ENCODE data around the gene PRKAR1B.

Gene PRKAR1B

DNA sequence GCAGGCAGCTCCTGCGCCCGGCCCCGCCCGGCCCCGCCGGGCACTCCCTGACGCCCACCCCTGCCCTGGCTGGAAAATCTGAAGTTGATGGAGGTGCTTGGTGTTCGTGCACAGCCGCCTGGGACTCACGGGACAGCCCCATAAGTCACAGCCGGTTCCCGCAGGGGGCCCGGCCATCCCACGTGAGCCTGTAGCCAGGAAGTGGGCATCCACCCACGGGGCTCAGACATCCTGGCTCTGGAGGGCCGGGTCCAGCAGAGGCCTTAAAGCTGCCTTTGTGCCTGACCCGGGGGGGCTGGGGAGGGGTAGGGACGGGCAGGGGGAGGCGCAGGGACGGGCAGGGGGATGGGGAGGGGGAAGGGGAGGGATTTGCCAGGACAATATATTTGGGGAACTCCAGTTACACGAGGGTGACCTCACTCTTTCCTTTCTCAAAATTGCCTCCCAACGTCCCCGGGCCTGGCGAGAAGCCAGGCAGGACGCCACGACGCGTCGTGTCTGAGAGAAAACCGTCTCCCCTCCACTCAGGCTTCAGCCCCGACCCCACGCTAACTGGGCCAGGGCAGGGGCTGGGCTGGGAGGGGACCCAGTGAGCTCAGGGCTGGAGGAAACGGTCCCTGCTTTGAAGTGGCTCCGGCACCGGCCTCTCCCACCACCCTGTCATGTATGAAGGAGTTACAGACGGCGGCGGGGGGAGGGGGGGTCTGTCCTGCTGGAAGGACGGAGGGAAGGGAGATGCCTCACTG, 125.3 kb downstream of the PRKAR1B start:
- Histone ChIP-seq H2BK5ac (ENCODE audit: low read depth, low read length, poor library complexity, severe bottlenecking) (no peak overlapping the region), H4K91ac (ENCODE audit: low read length) (peak overlapping the region; percentile 54), H3K4ac (ENCODE audit: low read depth in 1 of 2, low read length in 2 of 2) (peak overlapping the region; percentile 42 to 48), H3K23ac (ENCODE audit: low read length in 2 of 2) (no peak overlapping the region), H3K18ac (ENCODE audit: low read depth in 1 of 2, low read length in 2 of 2) (peak overlapping the region; percentile 7 to 38), H2AK5ac (ENCODE audit: low read length, severe bottlenecking) (no peak overlapping the region), H3K9me3 (ENCODE audit: control insufficient read depth, low read length) (no peaks in the 10 kb centered on the region), H2AFZ (ENCODE audit: low read depth, low read length) (no peak overlapping the region), H4K8ac (ENCODE audit: low read length) (peak overlapping the region; percentile 73), H3K4me1 (ENCODE audit: control insufficient read depth, insufficient read depth, low read depth, low read length) (peaks cover 34% of the 10 kb centered on the region), H2BK15ac (ENCODE audit: low read depth, poor library complexity, severe bottlenecking) (peak overlapping the region; percentile 96), H3K14ac (ENCODE audit: low read length in 2 of 2) (no peak overlapping the region), H2BK12ac (ENCODE audit: low read length in 2 of 2) (peak overlapping the region in 1 of 2 experiments; percentile 26), H3K9ac (ENCODE audit: low read length) (peak overlapping the region; percentile 43), H3K36me3 (ENCODE audit: control insufficient read depth in 1 of 2, insufficient read depth in 2 of 2, low read depth in 1 of 2, low read length in 2 of 2) (peaks cover 0 to 5% of the 10 kb centered on the region in 2 experiments), H3K27me3 (ENCODE audit: control insufficient read depth in 1 of 2, insufficient read depth in 1 of 2, low read length in 2 of 2) (no peaks in the 10 kb centered on the region), H3K4me2 (ENCODE audit: low read length, poor library complexity, severe bottlenecking) (no peak overlapping the region), H3K27ac (ENCODE audit: low read length, poor library complexity, severe bottlenecking) (no peak overlapping the region), H3K79me1 (replicated peaks; ENCODE audit: low read length, poor library complexity, severe bottlenecking) (no peaks in the 10 kb centered on the region), H3K4me3 (ENCODE audit: insufficient read depth in 1 of 2, low read depth in 1 of 2, low read length in 2 of 2) (no peak overlapping the region), H2BK120ac (ENCODE audit: low read depth, low read length) (no peak overlapping the region)
- DNase-seq: no peak
- WGBS: 75% methylated on average over 36 of the region's 39 CpGs

DNA sequence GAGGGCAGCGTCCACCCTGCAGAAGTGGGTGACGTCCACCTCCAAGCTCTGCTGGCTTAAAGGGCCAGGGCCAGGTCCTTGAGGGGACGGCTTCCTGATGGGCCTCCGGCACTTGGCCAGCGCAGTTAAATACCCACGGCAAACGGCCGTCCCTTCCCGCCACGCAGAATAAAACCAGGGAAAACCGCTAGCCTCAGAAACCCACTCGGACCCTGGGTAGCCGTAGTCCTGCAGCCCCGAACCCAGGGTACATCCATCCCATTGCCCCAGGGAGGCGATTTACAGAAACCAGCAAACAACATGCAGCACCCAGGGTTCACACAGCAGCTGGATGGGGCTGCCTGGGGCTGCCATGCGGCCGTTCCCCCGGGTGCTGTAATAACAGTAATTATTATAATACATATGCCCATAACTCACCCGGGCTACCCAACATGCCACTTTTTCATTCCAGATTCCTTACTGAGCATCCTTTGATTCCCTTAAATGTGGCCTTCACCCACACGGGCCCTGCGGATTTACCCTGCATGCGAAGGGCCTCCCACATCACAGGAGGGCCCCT, 126.0 kb downstream of the PRKAR1B start:
- Histone ChIP-seq H3K4me1 (ENCODE audit: control insufficient read depth, insufficient read depth, low read depth, low read length) (peaks cover 34% of the 10 kb centered on the region), H3K36me3 (ENCODE audit: control insufficient read depth in 1 of 2, insufficient read depth in 2 of 2, low read depth in 1 of 2, low read length in 2 of 2) (peaks cover 0 to 11% of the 10 kb centered on the region in 2 experiments), H3K4me2 (ENCODE audit: low read length, poor library complexity, severe bottlenecking) (no peak overlapping the region), H2BK12ac (ENCODE audit: low read length in 2 of 2) (no peak overlapping the region), H3K27ac (ENCODE audit: low read length, poor library complexity, severe bottlenecking) (no peak overlapping the region), H3K9me3 (ENCODE audit: control insufficient read depth, low read length) (no peaks in the 10 kb centered on the region), H2AFZ (ENCODE audit: low read depth, low read length) (no peak overlapping the region), H2BK15ac (ENCODE audit: low read depth, poor library complexity, severe bottlenecking) (no peak overlapping the region), H3K9ac (ENCODE audit: low read length) (no peak overlapping the region), H2BK5ac (ENCODE audit: low read depth, low read length, poor library complexity, severe bottlenecking) (no peak overlapping the region), H3K23ac (ENCODE audit: low read length in 2 of 2) (no peak overlapping the region), H4K91ac (ENCODE audit: low read length) (peak overlapping the region; percentile 18), H4K8ac (ENCODE audit: low read length) (no peak overlapping the region), H3K18ac (ENCODE audit: low read depth in 1 of 2, low read length in 2 of 2) (no peak overlapping the region), H3K14ac (ENCODE audit: low read length in 2 of 2) (no peak overlapping the region), H3K4me3 (ENCODE audit: insufficient read depth in 1 of 2, low read depth in 1 of 2, low read length in 2 of 2) (no peak overlapping the region), H2BK120ac (ENCODE audit: low read depth, low read length) (no peak overlapping the region), H3K4ac (ENCODE audit: low read depth in 1 of 2, low read length in 2 of 2) (peak overlapping the region in 1 of 2 experiments; percentile 42), H3K79me1 (replicated peaks; ENCODE audit: low read length, poor library complexity, severe bottlenecking) (no peaks in the 10 kb centered on the region), H2AK5ac (ENCODE audit: low read length, severe bottlenecking) (no peak overlapping the region), H3K27me3 (ENCODE audit: control insufficient read depth in 1 of 2, insufficient read depth in 1 of 2, low read length in 2 of 2) (no peaks in the 10 kb centered on the region)
- 95% methylated on average over 22 of the region's 22 CpGs for WGBS
- no peak for DNase-seq

DNA sequence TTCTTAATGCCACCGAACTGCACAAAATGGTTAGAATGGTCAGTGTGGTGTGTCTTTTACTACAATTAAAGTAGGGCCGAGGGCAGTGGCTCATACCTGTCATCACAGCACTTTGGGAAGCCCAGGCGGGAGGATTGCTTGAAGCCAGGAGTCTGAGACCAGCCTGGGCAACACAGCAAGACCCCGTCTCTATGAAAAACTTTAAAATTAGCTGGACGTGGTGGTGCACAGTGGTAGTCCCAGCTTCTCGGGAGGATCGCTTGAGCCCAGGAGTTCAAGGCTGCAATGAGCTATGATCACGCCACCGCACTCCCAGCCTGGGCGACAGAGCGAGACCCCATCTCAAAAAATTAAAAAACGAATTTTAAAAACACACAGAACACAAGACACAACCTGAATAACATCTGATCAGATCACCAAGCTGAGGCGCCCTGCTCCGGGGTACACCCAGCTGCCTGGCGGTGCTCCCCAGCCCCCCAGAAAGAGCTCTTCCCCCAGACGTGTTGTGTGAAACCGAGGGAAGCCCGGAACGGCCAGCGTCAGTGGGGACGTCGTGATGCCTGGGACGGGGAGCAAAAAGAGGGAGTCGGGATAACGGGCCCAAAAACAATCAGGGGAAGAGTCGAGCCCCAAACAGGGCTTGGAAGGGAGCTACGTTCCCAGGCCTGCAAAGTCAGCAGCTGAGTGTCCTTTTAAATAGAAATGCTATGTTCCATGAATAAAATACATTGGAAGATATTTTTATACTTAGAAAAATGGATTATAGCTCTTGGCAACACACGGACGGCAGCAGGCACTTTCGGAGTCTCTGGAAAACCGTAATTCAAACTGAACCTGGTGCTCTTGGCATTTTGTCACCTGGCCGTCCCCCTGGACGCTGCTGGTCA, 126.7 kb downstream of the PRKAR1B start:
- Histone ChIP-seq H3K4me3 (ENCODE audit: insufficient read depth in 1 of 2, low read depth in 1 of 2, low read length in 2 of 2) (no peak overlapping the region), H3K36me3 (ENCODE audit: control insufficient read depth in 1 of 2, insufficient read depth in 2 of 2, low read depth in 1 of 2, low read length in 2 of 2) (peaks cover 0 to 16% of the 10 kb centered on the region in 2 experiments), H3K79me1 (replicated peaks; ENCODE audit: low read length, poor library complexity, severe bottlenecking) (no peaks in the 10 kb centered on the region), H3K18ac (ENCODE audit: low read depth in 1 of 2, low read length in 2 of 2) (no peak overlapping the region), H4K91ac (ENCODE audit: low read length) (peak overlapping the region; percentile 18), H2BK5ac (ENCODE audit: low read depth, low read length, poor library complexity, severe bottlenecking) (no peak overlapping the region), H3K9ac (ENCODE audit: low read length) (no peak overlapping the region), H3K4me1 (ENCODE audit: control insufficient read depth, insufficient read depth, low read depth, low read length) (peaks cover 34% of the 10 kb centered on the region), H2AFZ (ENCODE audit: low read depth, low read length) (no peak overlapping the region), H2AK5ac (ENCODE audit: low read length, severe bottlenecking) (no peak overlapping the region), H3K4ac (ENCODE audit: low read depth in 1 of 2, low read length in 2 of 2) (no peak overlapping the region), H3K14ac (ENCODE audit: low read length in 2 of 2) (no peak overlapping the region), H3K27ac (ENCODE audit: low read length, poor library complexity, severe bottlenecking) (no peak overlapping the region), H3K4me2 (ENCODE audit: low read length, poor library complexity, severe bottlenecking) (no peak overlapping the region), H2BK120ac (ENCODE audit: low read depth, low read length) (no peak overlapping the region), H3K23ac (ENCODE audit: low read length in 2 of 2) (no peak overlapping the region), H2BK12ac (ENCODE audit: low read length in 2 of 2) (no peak overlapping the region), H3K27me3 (ENCODE audit: control insufficient read depth in 1 of 2, insufficient read depth in 1 of 2, low read length in 2 of 2) (no peaks in the 10 kb centered on the region), H4K8ac (ENCODE audit: low read length) (no peak overlapping the region), H3K9me3 (ENCODE audit: control insufficient read depth, low read length) (no peaks in the 10 kb centered on the region), H2BK15ac (ENCODE audit: low read depth, poor library complexity, severe bottlenecking) (peak overlapping the region; percentile 91)
- DNase-seq: no peak
- WGBS: 94% methylated on average over 32 of the region's 33 CpGs

DNA sequence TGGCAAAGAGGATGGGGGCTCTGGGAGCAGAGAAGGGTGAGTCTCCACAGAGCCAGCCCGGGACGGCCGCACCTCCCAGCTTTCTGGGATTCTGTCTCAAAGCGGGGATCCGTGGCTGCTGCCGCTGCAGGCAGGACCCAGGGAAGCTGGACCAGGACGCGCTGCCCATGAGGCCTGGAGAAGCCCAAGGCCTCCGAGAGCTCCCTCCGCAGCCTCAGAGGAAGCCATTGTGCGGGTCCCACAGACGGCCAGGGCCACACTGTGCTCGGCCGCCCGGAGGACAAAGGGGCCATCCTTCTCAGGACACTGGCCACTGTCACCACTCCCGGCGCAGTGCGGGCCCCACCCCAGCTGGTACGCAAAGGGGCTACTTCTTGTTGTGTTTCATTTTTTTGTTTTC, 128.2 kb downstream of the PRKAR1B start:
- WGBS: 97% methylated on average over 19 of the region's 19 CpGs
- Histone ChIP-seq H3K36me3 (ENCODE audit: control insufficient read depth in 1 of 2, insufficient read depth in 2 of 2, low read depth in 1 of 2, low read length in 2 of 2) (peaks cover 0 to 20% of the 10 kb centered on the region in 2 experiments), H3K4ac (ENCODE audit: low read depth in 1 of 2, low read length in 2 of 2) (no peak overlapping the region)

More for the DNA sequence above, 128.2 kb downstream of the PRKAR1B start:
- no peak overlapping the region for H2BK5ac ChIP-seq (ENCODE audit: low read depth, low read length, poor library complexity, severe bottlenecking)
- no peak overlapping the region for H2BK15ac ChIP-seq (ENCODE audit: low read depth, poor library complexity, severe bottlenecking)
- H4K91ac ChIP-seq (ENCODE audit: low read length): no peak overlapping the region
- H2AK5ac ChIP-seq (ENCODE audit: low read length, severe bottlenecking): no peak overlapping the region
- H2BK120ac ChIP-seq (ENCODE audit: low read depth, low read length): no peak overlapping the region
- no peaks in the 10 kb centered on the region for H3K9me3 ChIP-seq (ENCODE audit: control insufficient read depth, low read length)
- H3K9ac ChIP-seq (ENCODE audit: low read length): no peak overlapping the region
- H2BK12ac ChIP-seq (ENCODE audit: low read length in 2 of 2): peak overlapping the region in 1 of 2 experiments; percentile 10
- H3K14ac ChIP-seq (ENCODE audit: low read length in 2 of 2): no peak overlapping the region
- H3K79me1 ChIP-seq (replicated peaks; ENCODE audit: low read length, poor library complexity, severe bottlenecking): no peaks in the 10 kb centered on the region
- no peak overlapping the region for H3K23ac ChIP-seq (ENCODE audit: low read length in 2 of 2)
- H3K4me2 ChIP-seq (ENCODE audit: low read length, poor library complexity, severe bottlenecking): no peak overlapping the region
- no peak for DNase-seq
- no peak overlapping the region for H3K27ac ChIP-seq (ENCODE audit: low read length, poor library complexity, severe bottlenecking)
- H3K18ac ChIP-seq (ENCODE audit: low read depth in 1 of 2, low read length in 2 of 2): no peak overlapping the region
- H3K4me1 ChIP-seq (ENCODE audit: control insufficient read depth, insufficient read depth, low read depth, low read length): peaks cover 21% of the 10 kb centered on the region
- no peak overlapping the region for H3K4me3 ChIP-seq (ENCODE audit: insufficient read depth in 1 of 2, low read depth in 1 of 2, low read length in 2 of 2)
- no peak overlapping the region for H4K8ac ChIP-seq (ENCODE audit: low read length)
- H2AFZ ChIP-seq (ENCODE audit: low read depth, low read length): no peak overlapping the region
- no peaks in the 10 kb centered on the region for H3K27me3 ChIP-seq (ENCODE audit: control insufficient read depth in 1 of 2, insufficient read depth in 1 of 2, low read length in 2 of 2)
